HepG2 (cell line): ENCODE results near the gene GFAP. TPM values are rescaled to one million over a fixed set of nuclear protein-coding genes. Genes with fewer than 3 reads are reported as not detected.

Experiments
- ATAC-seq: fragments of 200-7000 bp; cut with Tn5 transposase; 3 replicates; pipeline ENCODE4 v1.9.1; 2020; ENCODE audit warnings: mild to moderate bottlenecking, moderate library complexity
- BruUV-seq: library from RNA; stranded (reverse); fragments of 400-500 nt; replicated peaks from 2 replicates; lab custom pipeline; 2021; lab: Mats Ljungman, UMichigan
- CTCF ChIA-PET: fragments of 300-600 bp; formaldehyde crosslinking; extraction: SDS; loops from one replicate; lab custom pipeline; 2021; ENCODE audit warnings: low total read pairs, inconsistent platforms, low intra/inter-chr PET ratio; lab: Yijun Ruan, JAX
- POLR2A ChIA-PET: fragments of 350-600 bp; sonication (Branson Sonifier 250); formaldehyde crosslinking; loops from one replicate; lab custom pipeline; 2020; ENCODE audit warnings: antibody characterized with exemption, inconsistent platforms; lab: Yijun Ruan, JAX
- DNase-seq: peaks from one replicate; pipeline ENCODE4 v3.0.0-alpha.2; 2015; ENCODE audit warnings: low spot score
- FAIRE-seq: peaks from 3 replicates; lab custom pipeline; 2011; peaks lifted over from hg19 to GRCh38; lab: Jason Lieb, UNC
- H2AFZ ChIP-seq: one replicate; pipeline ENCODE4 v1.6.1; 2011; ENCODE audit warnings: low read length, inconsistent platforms
- H3K27ac ChIP-seq: fragments of 300-600 bp; 3 replicates; pipeline ENCODE4 v1.8.0; 2011; ENCODE audit warnings: mixed run types, mild to moderate bottlenecking, mixed read lengths, low read length, inconsistent platforms; ENCODE audit not compliant: insufficient read depth; ENCODE audit errors: extremely low read length
- H3K27me3 ChIP-seq, 2 experiments: fragments of 200-600 bp in 1 of 2; 2 replicates in 1 of 2; 3 replicates in 1 of 2; pipeline versions ENCODE4 v1.6.0 to v1.8.0; 2011; ENCODE audit warnings: low read length in 2 of 2, mild to moderate bottlenecking in 2 of 2, moderate library complexity in 2 of 2, inconsistent platforms in 1 of 2; ENCODE audit not compliant: insufficient read depth in 2 of 2, control insufficient read depth in 1 of 2
- H3K36me3 ChIP-seq, 2 experiments: fragments of 200-600 bp in 1 of 2; replicated peaks in 1 of 2; 2 replicates in 1 of 2; 3 replicates in 1 of 2; pipeline versions ENCODE4 v1.5.1 to v1.8.0; 2011; ENCODE audit warnings: low read length in 2 of 2, inconsistent platforms in 1 of 2; ENCODE audit not compliant: insufficient read depth in 2 of 2, control insufficient read depth in 1 of 2
- H3K4me1 ChIP-seq: 2 replicates; pipeline ENCODE4 v1.5.1; 2012; ENCODE audit warnings: low read length, inconsistent platforms; ENCODE audit not compliant: insufficient read depth
- H3K4me2 ChIP-seq: 2 replicates; pipeline ENCODE4 v1.6.0; 2011; ENCODE audit warnings: low read depth, low read length, inconsistent platforms
- H3K4me3 ChIP-seq, 3 experiments: fragments of 200-600 bp in 1 of 3; sonication (generic), shearing (Covaris generic) in 1 of 3; replicated peaks in 1 of 3; 2 replicates each; pipeline ENCODE4 v1.5.1; 2011 to 2016; ENCODE audit warnings: low read length in 3 of 3, inconsistent platforms in 2 of 3, low read depth in 2 of 3, mild to moderate bottlenecking in 2 of 3, control low read depth in 1 of 3, mixed read lengths in 1 of 3; ENCODE audit not compliant: insufficient read depth in 1 of 3
- H3K79me2 ChIP-seq: one replicate; pipeline ENCODE4 v1.6.1; 2011; ENCODE audit warnings: low read length, inconsistent platforms; ENCODE audit not compliant: insufficient read depth
- H3K9ac ChIP-seq: 2 replicates; pipeline ENCODE4 v1.6.0; 2011; ENCODE audit warnings: mild to moderate bottlenecking, low read depth, low read length, inconsistent platforms; ENCODE audit not compliant: insufficient read depth
- H3K9me3 ChIP-seq: 2 replicates; pipeline ENCODE4 v1.5.1; 2012; ENCODE audit warnings: mild to moderate bottlenecking, low read length
- H4K20me1 ChIP-seq: 2 replicates; pipeline ENCODE4 v1.6.0; 2011; ENCODE audit warnings: inconsistent platforms, mild to moderate bottlenecking, low read length, moderate library complexity; ENCODE audit not compliant: insufficient read depth
- ATF6 ChIP-seq: sonication (generic); formaldehyde crosslinking; conservative IDR thresholded peaks from 2 replicates; pipeline ENCODE4 v1.4.0; 2020; ENCODE audit warnings: missing genetic modification reagents
- IRF2 ChIP-seq: IDR thresholded peaks from 2 replicates; pipeline ENCODE4 v1.6.1; 2018; ENCODE audit warnings: missing genetic modification reagents, missing compliant biosample characterization
- RELA ChIP-seq: sonication (generic); formaldehyde crosslinking; IDR thresholded peaks from 2 replicates; pipeline ENCODE4 v1.4.0; 2020; ENCODE audit warnings: missing genetic modification reagents
- ZBTB26 ChIP-seq: IDR thresholded peaks from 2 replicates; pipeline ENCODE4 v1.6.1; 2016; ENCODE audit warnings: missing compliant biosample characterization, missing genetic modification reagents, borderline replicate concordance
- ZFP36L1 ChIP-seq: sonication (generic); formaldehyde crosslinking; IDR thresholded peaks from 2 replicates; pipeline ENCODE4 v1.8.0; 2022; ENCODE audit warnings: mild to moderate bottlenecking, missing genetic modification reagents, moderate library complexity
- ZMYM2 ChIP-seq: sonication (generic); formaldehyde crosslinking; IDR thresholded peaks from 2 replicates; pipeline ENCODE4 v1.8.0; 2022; ENCODE audit warnings: mild to moderate bottlenecking, missing genetic modification reagents
- WGBS: methylation state at CpG from one replicate; pipeline ENCODE4 v1.1.6; 2017; ENCODE audit warnings: low lambda C conversion rate; 5-methylcytosine and 5-hydroxymethylcytosine counted together
- in situ Hi-C: cut with HindIII; loops from 2 replicates; pipeline ENCODE4 v1.10.0; 2017; ENCODE audit warnings: low pct_unique_long_range_greater_than_20kb; ENCODE audit not compliant: extremely low pct_ligation_motif_present
- intact Hi-C: fragments of 100-400 bp; cut with micrococcal nuclease; formaldehyde crosslinking; loops from one replicate; pipeline ENCODE4 v1.10.0; 2022; ENCODE audit not compliant: unreplicated experiment
- polyA plus RNA-seq, 8 experiments: library from polyadenylated mRNA; depleted of rRNA in 3 of 8; stranded (reverse) in 7 of 8; unstranded in 1 of 8; fragments of >200 nt; fragmentation: Illumina TruSeq in 4 of 8; extraction: Trizol in 4 of 8; gene quantifications; 2 replicates each; pipeline versions ENCODE4 v1.2.1 to v1.2.3, GENCODE V29; 2011 to 2016; ENCODE audit warnings: low read depth in 4 of 8, missing spikeins in 1 of 8, mixed read lengths in 1 of 8; ENCODE audit not compliant: insufficient read depth in 1 of 8
- total RNA-seq, 5 experiments: library from RNA; depleted of rRNA; stranded (reverse); fragments of >200 nt; fragmentation: Illumina TruSeq; extraction: Trizol; gene quantifications; 2 replicates each; pipeline ENCODE4 v1.2.3, GENCODE V29; 2016; ENCODE audit warnings: low read depth in 1 of 5

GFAP gene
- total and polyA plus RNA-seq, 2 of the 13 experiments (the other 11 are each of a cell fraction or from before 2014, with no cell fraction given): 0.11 to 0.29 TPM

- Histone ChIP-seq H3K4me1 (peaks cover 51% of the 10 kb centered on the region), H3K27ac (no peak overlapping the region), H3K4me3 (no peak overlapping the region), H3K79me2 (peaks cover 10% of the 10 kb centered on the region), H3K9ac (no peak overlapping the region), H3K4me2 (no peak overlapping the region)
- ATAC-seq (no peak), DNase-seq (no peak)
- in situ Hi-C loops: no loop called here
- ChIA-PET CTCF (no interaction called here), POLR2A (interaction anchor here (1.2 kb wide), 1 partner anchor 8 kb away, joined by 3 read pairs; no protein-coding TSS in a partner anchor)
- TF ChIP-seq RELA (CRISPR knock-in tag) (no peak), ATF6 (CRISPR knock-in tag) (no peak), ZFP36L1 (CRISPR knock-in tag) (no peak), ZMYM2 (CRISPR knock-in tag) (no peak), ZBTB26 (CRISPR knock-in tag) (peak; percentile 89), IRF2 (no peak)
- TF ChIP-seq, all 625 proteins: peak for 1
- Histone ChIP-seq H3K9me3 (no peaks in the 10 kb centered on the region), H4K20me1 (no peaks in the 10 kb centered on the region; the same call in 1 of the 2 replicates), H2AFZ (no peak overlapping the region), H3K36me3 (no peaks in the 10 kb centered on the region), H3K27me3 (peaks cover 3 to 16% of the 10 kb centered on the region in 2 experiments; a peak in 2 of 5 replicates)
- 38% methylated on average over 8 of the region's 8 CpGs for WGBS
- FAIRE-seq: no peak
- intact Hi-C loops: loop anchor here (10.0 kb wide), 1 partner anchor 192 kb away; no protein-coding TSS in a partner anchor
- BruUV-seq: no TSS peak
Observed at GRCh38 chr17:44903012-44903685, 12.2 kb downstream of the GFAP start.
